LNCaP clone FGC (cell line): Measurements from ENCODE around the gene CNTN6.

Source experiments
- DNase-seq: peaks from one replicate; pipeline ENCODE4 v3.0.0-alpha.2; 2011; ENCODE audit warnings: low read depth
- H3K4me3 ChIP-seq: 2 replicates; pipeline ENCODE4 v1.5.1; 2011; ENCODE audit warnings: mild to moderate bottlenecking, low read depth, low read length, control low read depth
- CTCF ChIP-seq: IDR thresholded peaks from 2 replicates; pipeline ENCODE4 v1.5.1; 2012; ENCODE audit warnings: mild to moderate bottlenecking; ENCODE audit not compliant: control insufficient read depth, insufficient read depth; ENCODE audit errors: extremely low read depth

CNTN6 gene

GRCh38 chr3:1446531-1446930, 353.7 kb downstream of the CNTN6 start:
- no peak for DNase-seq
- no peak for TF ChIP-seq CTCF
- no peak overlapping the region for H3K4me3 ChIP-seq

- DNase-seq, result no peak
- H3K4me3 ChIP-seq, result no peak overlapping the region
- TF ChIP-seq CTCF, result no peak
Measured at GRCh38 chr3:1447452-1447851, 354.6 kb downstream of the CNTN6 start.

GRCh38 chr3:1448443-1448842, 355.6 kb downstream of the CNTN6 start:
- no peak for TF ChIP-seq CTCF
- DNase-seq, result no peak
- no peak overlapping the region for H3K4me3 ChIP-seq
